HG03064 (cell line): ENCODE measurements around the gene SULT1C3.

Experiments used
- ATAC-seq: cut with Tn5 transposase; IDR thresholded peaks from one replicate; pipeline ENCODE4 v1.9.1; 2021; ENCODE audit warnings: low read depth; ENCODE audit not compliant: unreplicated experiment

The SULT1C3 gene

DNA sequence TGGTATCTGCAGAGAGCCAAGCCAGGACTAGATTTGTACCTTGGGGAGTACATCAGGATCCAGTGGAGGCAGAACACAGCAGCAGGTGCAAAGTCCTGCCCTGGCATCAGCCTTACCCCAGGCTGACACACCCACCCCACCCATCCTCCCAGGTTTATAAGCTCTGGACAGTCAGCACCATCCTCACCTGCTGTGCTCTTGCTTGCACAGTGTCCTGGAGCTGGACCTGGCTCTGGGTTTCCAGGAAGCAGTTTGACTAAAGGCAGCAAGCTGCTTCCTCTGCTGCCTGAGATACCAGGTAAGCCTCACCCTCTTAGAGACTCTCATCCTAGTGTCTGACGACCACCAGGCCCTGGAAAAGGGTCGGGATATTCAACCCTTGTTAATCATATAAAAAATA is at the start of gene SULT1C3:
Gene SULT1C3 (plus strand): TSS at position 183 of the 400 bp plus-strand sequence. CDS start 7,227 bp downstream, outside the sequence.
- ATAC-seq, result no peak

DNA sequence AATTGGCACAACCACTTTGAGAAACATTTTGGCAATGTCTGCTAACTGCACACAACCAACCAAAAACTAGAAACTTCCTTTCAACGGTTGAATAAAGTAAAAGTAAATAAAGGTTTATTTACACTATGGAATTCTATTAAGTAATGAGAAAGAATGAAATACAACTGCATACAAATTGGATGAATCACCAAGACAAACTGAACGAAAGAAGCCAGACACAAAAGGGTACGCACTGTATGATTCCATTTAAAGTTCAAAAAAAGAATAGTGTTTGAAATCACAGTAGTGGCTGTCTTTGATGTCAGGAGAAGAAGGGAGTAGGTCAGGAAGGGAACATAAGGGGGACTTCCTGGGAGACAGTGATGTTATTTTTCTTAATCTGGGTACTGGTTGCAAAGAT is 46.5 kb upstream of the SULT1C3 start:
- ATAC-seq, result no peak

DNA sequence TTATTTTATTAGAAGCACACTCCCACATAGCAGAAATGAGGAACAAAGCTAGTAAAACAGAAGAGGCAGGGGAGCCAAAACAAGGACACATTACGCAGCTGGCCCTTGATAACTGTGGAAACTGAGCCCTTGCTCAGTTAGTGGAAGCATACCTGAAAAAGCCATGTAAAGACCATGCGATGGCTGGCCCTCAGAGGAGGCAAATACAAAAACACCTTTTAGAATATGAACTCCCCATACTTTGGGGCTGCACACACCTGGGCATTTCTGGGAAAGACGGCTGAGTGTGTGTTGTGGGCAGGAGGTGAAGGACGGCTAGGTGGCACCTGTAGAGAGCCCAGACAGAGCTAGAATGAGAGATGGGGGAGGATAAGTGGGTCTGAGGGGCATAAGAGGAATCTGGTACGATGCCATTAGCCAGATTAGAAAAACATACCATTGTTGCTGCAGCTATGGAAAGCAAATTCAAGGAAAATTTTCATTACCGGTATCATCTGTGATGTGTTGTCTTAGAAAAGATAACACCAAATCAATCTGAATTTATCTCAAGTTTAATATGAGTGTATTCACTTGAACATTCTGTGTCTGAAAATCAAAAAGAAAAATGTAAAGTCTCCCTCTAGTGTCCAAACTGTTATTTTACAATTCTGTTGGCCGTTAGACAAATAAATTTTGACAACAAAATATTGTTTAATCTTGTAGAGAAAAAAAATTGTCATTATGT is 45.2 kb upstream of the SULT1C3 start:
- ATAC-seq, result no peak

DNA sequence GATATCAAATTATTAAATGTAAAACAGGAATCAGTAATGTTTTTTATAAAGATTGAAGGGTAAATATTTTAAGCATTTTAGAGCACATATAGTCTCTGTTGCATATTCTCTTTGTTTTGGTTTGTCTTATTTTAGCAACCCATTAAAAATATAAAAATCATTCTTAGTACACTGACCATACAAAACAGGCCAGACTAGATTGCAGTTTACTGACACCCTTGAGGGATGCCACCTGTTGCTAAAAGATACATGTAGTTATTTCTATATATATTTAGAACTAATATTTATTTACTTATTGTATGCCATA is 44.7 kb upstream of the SULT1C3 start:
- no peak for ATAC-seq

DNA sequence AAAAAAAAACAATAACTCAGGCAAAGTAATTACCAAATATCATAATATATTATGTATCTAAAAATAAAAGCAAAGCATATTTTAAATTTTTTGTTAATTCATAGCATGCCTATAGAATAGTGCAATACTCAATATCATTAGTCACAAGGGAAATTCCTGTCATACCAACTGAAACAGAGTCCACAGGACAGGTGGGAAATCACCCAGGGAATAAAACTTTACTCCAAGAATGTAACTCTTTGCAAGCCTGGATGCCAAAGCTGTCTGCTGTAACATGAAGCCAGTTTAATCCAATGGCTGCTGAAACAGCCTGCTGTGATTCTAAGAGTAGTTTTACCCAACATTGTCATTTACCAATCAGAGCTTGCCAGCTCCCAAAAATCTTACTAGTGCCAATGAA is 40.0 kb upstream of the SULT1C3 start:
- ATAC-seq, result no peak

DNA sequence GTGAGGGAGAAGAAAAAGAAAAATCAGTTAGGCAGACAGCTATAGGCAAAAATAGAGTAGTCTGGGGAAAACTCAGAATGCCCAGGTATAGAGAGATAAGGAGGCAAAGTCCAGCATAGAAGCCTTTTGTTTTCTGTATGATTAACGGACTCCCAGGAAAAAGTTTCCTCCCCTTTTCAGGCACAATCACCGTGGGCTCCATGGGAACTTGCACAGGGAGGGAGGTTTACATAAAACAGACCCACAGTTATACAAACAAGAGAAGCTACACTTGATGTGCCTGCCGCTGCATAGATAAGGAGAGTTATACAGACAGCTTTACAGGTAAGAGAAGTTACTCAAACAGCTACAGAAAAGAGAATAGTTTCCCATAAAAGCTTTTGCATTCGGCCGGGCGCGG is 39.2 kb upstream of the SULT1C3 start:
- no peak for ATAC-seq

DNA sequence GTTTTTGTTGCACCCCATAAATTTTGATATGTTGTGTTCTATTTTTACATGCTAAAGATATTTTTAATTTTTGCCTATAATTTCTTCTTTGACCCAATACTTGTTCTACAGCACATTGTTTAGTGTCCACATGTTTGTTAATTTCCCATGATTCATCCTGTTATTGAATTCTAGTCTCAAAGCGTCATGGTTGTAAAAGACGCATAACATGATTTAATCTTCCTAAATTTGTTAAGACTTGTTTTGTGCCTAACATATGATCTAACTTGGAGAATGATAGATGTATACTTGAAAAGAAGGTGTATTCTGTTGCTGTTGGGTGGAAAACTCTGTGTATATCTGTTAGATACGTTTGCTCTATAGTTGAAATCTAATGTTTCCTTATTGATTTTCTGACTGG is 27.1 kb upstream of the SULT1C3 start:
- no peak for ATAC-seq

DNA sequence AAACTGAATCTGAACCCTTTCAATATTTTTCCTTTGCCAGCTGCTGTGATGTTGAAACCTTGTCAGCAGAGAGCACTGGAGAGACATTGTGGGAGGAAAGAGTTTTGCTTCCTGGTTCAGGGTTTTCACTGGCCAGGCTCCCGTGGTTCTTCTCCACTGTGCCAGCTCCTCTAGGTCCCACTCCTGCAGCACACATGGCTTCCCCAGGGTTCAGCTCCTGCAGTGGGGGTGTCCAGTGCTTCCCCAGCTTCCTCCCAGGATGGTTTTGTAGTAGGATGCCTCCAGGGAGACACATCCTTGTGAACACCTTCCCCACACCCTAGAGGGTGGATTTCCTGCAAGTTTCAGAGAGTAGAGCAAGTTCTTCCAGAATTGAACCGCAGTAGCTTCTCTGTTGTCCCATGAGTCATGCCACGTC is 24.0 kb upstream of the SULT1C3 start:
- no peak for ATAC-seq

DNA sequence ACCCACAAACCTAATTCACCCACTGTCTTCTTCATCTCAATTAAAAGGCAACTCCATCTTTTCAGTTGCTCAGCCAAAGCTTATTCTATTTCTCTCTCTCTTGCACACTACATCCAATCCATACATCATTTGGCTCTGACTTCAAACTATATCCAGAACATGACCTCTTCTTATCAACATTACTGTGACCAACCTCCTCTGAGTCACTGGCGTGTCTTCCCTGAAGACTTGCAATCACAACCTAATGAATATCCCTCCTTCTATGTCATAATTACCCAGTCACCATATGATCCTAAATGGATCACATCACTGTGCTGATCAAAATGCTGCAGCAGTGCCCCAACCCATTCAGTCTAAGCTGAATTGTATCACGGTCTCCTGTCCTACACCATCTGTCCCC is 22.6 kb upstream of the SULT1C3 start:
- no peak for ATAC-seq

DNA sequence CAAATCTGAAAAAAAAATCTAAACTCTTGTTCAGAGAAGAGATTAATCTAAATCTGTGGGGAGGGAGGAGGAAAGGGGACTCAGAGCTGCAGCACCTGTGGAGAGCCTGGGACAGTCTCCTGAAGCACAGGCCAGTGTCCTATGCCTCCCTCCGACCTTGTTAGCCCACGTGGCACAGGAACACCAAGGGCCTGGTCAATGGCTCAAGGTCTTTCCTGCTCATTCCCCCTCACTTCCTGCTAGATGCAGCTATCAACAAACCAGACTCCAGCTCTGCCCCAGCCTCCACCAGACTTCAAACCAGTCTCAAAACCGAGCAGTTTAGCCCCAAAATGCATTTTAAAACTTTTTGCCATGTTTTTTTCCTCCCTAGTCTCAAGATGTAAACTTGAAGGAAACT is 20.1 kb upstream of the SULT1C3 start:
- ATAC-seq, result no peak

DNA sequence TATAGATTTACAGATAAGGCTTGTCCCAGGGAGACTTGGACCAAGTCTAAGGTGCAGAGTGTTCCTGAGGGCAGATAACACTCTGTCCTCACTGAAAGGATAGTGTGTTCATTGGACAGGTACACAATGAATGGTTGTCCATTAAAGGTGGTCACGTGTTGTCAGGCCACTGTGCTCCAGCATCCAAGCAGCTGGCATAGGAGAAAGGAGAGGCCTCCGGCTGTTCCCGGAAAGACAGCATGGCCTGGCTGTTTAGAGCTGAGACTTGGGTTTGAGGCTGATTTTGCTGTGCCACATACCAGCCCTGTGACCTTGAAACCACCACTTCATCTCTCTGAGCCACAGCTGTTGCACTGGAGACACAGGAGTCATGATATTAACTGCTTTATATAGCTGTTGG is 19.6 kb upstream of the SULT1C3 start:
- ATAC-seq, result no peak

DNA sequence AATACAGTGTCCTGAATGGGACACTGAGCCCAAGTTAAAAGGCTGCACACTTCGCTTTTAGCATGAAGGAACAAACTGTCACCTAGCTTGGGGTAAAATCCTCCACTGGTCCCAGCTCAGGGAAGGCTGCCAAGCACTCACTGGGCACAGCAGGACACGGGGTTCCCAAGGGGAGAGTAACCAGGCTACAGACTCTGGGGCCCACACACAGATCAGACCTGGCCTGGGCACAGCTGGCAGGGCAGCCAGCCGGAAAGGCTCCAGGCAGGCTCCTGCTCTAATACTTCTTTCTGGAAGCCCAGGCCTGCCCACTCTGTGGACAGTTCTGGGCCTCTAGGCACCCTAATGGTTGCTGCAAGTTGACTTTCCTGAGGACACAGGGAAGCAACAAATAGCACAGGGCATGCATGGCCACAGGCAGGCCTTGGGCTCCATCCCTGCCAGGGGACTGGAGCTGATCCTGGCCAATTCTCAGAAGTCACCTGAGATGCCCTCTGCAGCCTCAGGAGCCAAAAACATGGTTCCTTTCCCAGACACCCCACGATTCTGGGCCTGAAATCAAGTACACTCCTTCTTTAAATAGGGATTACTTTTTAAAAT is 18.7 kb upstream of the SULT1C3 start:
- no peak for ATAC-seq

DNA sequence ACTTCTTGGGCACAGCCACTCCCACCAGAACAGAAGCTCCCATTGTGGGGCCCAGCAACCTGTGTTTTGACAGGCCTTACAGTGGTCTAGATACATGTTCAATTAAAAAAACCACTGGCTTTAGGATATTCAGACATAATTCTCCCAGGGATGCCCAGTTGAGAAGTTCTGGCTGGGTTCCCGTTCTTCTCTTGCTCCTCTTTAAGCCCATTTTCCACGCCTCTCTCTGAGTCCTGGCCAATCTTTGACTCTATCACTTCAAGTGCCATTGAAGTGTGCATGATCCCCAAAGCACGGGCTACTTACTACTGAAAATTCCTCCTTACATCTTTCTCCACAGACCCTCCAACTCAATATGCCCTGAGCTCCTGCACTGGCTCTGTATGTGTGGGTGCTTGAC is 17.5 kb upstream of the SULT1C3 start:
- no peak for ATAC-seq

DNA sequence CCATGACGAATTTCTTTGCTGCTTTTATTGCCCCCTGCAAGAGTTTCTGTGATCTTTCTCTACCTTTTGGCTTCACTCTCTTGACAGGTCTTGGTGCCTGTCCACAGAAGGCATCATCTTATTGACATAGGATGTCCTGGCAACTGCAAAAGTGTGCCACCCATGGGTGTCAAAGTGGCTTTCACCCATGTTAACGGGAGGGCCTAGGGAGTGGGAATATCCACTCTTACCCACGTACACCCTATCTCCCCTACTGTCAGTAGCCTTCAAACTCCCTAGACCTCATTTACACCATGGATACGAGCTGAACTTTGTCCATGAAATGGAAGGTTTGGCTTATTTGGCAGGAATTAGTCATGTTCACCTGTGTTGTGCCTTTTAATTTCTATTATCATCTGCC is 16.2 kb upstream of the SULT1C3 start:
- no peak for ATAC-seq

DNA sequence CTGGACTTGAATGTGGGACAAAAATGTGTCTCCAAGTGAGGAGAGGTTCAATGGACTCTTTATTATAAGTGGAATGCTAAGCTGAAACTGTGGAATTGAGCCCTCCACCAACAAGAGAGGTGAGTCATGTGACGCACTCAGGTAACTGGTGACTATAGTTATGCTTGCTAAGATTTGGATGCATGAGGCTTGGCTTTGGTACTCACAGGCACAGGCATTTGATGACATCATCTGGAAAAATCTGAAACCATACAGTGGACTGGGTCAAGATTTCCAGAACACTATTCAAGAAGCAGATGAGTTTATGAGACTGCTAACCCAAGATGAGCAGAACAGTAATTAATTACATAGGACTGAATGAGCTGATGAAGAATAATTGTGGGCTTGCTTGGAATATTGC is 15.7 kb upstream of the SULT1C3 start:
- no peak for ATAC-seq

DNA sequence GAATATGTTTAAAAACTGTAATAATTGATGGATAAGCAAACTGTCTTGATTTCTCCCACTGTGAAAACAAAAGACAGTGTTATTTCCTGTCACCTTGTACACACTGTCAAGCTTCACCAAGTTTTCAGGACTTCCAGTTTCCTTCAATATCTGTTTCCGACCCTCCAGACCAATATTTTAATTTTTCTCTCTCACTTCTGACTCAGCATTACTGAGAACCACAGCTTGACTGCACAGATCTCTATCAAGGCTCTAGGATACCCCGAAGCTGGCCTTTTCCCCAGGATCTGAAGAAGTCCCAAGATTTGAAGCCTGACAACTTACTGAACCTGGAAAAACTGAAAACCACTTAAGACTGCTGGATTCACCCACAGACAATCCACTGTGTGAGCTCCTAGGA is 13.2 kb upstream of the SULT1C3 start:
- ATAC-seq, result no peak

DNA sequence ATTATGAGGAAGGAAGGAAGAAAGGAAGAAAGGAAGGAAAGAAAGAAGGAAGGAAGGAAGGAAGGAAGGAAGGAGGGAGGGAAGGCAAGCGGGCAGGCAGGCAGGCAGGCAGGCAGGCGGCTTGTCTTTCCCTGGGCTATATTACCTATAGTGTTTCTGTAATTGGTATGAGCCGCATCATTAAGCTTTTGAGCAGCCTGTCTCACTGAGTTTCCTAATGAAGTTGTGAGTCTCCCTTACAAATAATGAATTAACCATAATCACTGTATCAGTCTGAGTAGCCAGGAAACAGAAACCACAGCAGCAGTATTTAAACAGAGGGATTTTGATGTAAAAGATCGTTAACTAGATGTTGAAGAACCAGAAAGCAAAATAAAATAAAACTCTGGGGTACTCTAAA is 11.8 kb upstream of the SULT1C3 start:
- ATAC-seq, result no peak

DNA sequence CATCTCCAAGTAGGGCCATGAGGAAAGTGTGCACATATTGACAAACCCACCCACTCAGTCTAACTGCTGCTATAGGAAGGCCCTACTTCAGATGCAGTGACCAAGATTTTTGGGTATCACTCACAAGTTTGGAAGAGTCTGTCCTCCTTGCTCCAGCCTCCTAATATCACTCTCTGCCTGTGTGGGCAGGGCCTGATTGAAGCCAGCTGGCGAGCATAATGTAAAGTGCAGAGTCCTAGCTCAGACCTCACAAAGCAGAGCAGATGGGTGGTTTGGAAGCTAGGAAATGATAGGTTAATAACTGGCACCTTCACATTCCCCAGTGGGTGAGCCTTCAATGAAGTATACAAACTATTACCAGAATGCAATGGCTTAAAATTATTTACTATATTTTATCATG is 11.2 kb upstream of the SULT1C3 start:
- no peak for ATAC-seq

DNA sequence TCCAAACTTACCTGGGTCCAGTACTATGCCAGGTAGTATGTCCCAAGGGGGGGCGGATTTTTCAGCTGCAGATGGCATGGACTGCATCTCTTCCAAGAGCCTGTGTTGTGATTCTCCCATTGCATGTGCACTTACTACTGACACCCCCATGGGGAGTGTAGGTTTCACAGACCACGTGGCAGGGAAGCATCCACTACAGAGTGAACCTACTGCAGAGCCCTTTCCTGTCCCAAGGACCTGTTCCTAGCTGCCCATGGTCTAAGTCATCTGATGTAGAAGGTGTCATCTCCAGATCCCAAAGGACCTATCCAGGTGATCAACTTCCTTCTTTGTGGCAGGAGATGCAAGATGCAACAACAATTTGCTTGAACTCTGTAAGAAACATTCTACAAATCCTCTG is 9.9 kb upstream of the SULT1C3 start:
- no peak for ATAC-seq

DNA sequence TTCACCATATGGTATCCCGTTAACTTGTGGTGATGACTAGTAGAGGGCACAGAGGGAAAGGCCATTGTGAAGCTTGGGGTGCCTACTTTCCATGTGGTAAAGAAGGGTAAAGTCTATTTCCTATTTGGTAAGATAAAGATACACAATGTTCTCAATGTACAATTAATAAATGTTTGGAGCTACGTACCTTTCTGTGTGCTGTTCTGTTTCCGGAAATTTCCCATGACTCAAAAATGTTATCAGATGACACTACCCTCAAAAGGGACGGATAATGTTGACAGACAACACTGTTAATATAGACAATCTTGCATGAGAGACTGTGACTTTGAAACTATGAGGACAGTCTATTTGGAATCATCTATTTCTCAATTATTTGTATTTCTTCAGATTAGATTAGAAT is 4.2 kb upstream of the SULT1C3 start:
- ATAC-seq, result no peak

DNA sequence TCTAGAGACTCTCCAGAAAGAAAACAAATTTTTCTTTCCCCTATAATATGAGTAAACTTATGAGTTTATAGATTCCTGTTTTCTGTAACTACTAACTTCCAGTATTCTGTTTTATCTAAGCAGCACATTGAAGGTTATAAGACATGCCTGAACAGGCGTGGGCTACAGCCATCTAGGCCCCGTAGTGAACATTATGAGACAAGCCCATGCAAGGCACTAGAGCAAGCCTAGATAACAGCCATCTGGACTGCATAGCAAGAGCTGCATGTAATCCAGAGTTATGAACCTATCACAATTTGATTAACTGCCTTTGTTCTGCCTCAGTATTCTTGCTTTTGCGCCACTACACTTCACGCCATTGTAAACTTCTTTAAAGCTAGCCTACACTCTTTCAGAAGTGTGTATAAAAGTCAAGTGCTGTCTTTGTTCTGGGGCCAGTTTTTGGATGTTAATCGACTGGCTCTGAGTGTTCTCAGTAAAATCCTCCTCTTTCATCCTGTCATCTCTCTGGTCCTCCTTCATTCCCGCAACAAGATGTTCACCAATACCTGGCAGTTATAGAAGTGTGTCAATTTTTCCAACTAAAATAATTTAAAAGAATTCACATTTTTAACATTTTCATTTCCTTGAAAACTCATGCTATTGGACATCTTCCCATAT is 3.0 kb upstream of the SULT1C3 start:
- no peak for ATAC-seq

DNA sequence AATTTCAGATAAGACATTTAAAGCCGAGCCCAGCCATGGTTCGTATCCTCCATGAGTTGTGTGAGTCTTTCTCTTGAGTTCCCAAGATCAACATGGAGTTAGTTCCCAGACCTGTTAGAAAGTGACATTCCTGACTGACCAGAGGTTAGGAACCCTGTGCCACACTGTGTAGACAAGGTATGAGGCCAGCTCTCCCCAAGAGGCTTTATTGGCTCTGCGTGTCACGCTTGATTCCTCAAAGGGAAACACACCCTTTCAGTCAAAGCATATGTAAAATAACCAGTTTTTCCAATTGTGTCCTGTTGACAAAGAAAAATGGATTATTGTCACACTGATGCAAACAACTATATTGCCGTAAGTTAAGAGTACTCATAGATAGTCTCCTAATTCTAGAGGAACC is 1.2 kb downstream of the SULT1C3 start:
- no peak for ATAC-seq
